Esophagus squamous epithelium (tissue), 5 donors: ENCODE data around the gene SERTM2. TPM values are rescaled to one million over a fixed set of nuclear protein-coding genes. Genes with fewer than 3 reads are reported as not detected.

Experiments
- DNase-seq: peaks from one replicate; lab custom pipeline; 2025; lab: John Stamatoyannopoulos, UW
- H3K27ac ChIP-seq, 4 donors: fragments of 200-600 bp; sonication (generic); one replicate each; pipeline ENCODE4 v1.5.1; 2016 to 2019; ENCODE audit warnings: mild to moderate bottlenecking in 1 of 4
- H3K27me3 ChIP-seq, 4 donors: fragments of 200-600 bp; sonication (generic); 1 replicate in 3 of 4; 2 replicates in 1 of 4; pipeline versions ENCODE4 v1.5.1 to v1.6.0; 2017 to 2021; ENCODE audit warnings: antibody characterized with exemption in 1 of 4
- H3K36me3 ChIP-seq, 3 donors: fragments of 200-600 bp; sonication (generic); one replicate each; pipeline ENCODE4 v1.5.1; 2016 to 2019
- H3K4me1 ChIP-seq, 3 donors: fragments of 200-600 bp; sonication (generic); one replicate each; pipeline ENCODE4 v1.5.1; 2017 to 2019
- H3K4me3 ChIP-seq, 4 donors: fragments of 200-600 bp; sonication (generic); 1 replicate in 3 of 4; 2 replicates in 1 of 4; pipeline ENCODE4 v1.5.1; 2016 to 2019; ENCODE audit warnings: mild to moderate bottlenecking in 2 of 4, moderate library complexity in 1 of 4
- H3K9me3 ChIP-seq, 3 donors: fragments of 200-600 bp; sonication (generic); one replicate each; pipeline ENCODE4 v1.5.1; 2016 to 2019
- CTCF ChIP-seq, 6 experiments: fragments of 450-650 bp in 4 of 6; fragments of 200-600 bp in 2 of 6; sonication (generic) in 2 of 6; IDR thresholded peaks; one replicate each; pipeline ENCODE4 v1.5.1; 2016 to 2019; ENCODE audit warnings: antibody characterized with exemption in 6 of 6, mild to moderate bottlenecking in 4 of 6, moderate library complexity in 4 of 6
- POLR2A ChIP-seq, 4 donors: fragments of 450-650 bp; IDR thresholded peaks; one replicate each; pipeline ENCODE4 v1.6.1; 2017; ENCODE audit warnings: antibody characterized with exemption in 4 of 4, mild to moderate bottlenecking in 4 of 4, moderate library complexity in 3 of 4
- WGBS, 2 donors: methylation state at CpG; one replicate each; pipeline ENCODE4 v1.1.5; 2018; 5-methylcytosine and 5-hydroxymethylcytosine counted together
- intact Hi-C: fragments of 100-400 bp; cut with DNase I; formaldehyde crosslinking; loops from one replicate; pipeline ENCODE4 v1.15.0; 2022
- total RNA-seq, 4 donors: library from RNA; depleted of rRNA; stranded (reverse); fragments of >200 nt; gene quantifications; one replicate each; pipeline ENCODE4 v1.1.0, GENCODE V29; 2016
- donor health status: DM: yes; HTN: yes; CAD: no.

The SERTM2 gene
- total RNA-seq, 4 donors from 2014 or later = not detected

GRCh38 chrX:111567542-111568255, 56.3 kb downstream of the SERTM2 start:
- H3K9me3 ChIP-seq = no peaks in the 10 kb centered on the region
- no peak for DNase-seq
- intact Hi-C loops = no loop called here
- WGBS, 2 donors = 39 to 57% methylated on average over 3 to 6 of the region's 6 CpGs
- TF ChIP-seq CTCF (IDR thresholded peaks at IDR 0.05) (no peak), POLR2A (IDR thresholded peaks at IDR 0.05) (no peak)
- H3K4me1 ChIP-seq = no peaks in the 10 kb centered on the region
- H3K27me3 ChIP-seq = no peaks in the 10 kb centered on the region
- no peaks in the 10 kb centered on the region for H3K36me3 ChIP-seq
- H3K27ac ChIP-seq = no peak overlapping the region
- H3K4me3 ChIP-seq = no peak overlapping the region

GRCh38 chrX:111568354-111568753, 56.9 kb downstream of the SERTM2 start:
- no peaks in the 10 kb centered on the region for H3K4me1 ChIP-seq
- DNase-seq = no peak
- no peak overlapping the region for H3K27ac ChIP-seq
- no peak overlapping the region for H3K4me3 ChIP-seq
- intact Hi-C loops = no loop called here
- no peaks in the 10 kb centered on the region for H3K27me3 ChIP-seq
- H3K9me3 ChIP-seq = no peaks in the 10 kb centered on the region
- 48 to 50% methylated on average over 2 to 3 of the region's 4 CpGs for WGBS, 2 donors
- H3K36me3 ChIP-seq = no peaks in the 10 kb centered on the region
- TF ChIP-seq CTCF (IDR thresholded peaks at IDR 0.05) (no peak), POLR2A (IDR thresholded peaks at IDR 0.05) (no peak)

DNA sequence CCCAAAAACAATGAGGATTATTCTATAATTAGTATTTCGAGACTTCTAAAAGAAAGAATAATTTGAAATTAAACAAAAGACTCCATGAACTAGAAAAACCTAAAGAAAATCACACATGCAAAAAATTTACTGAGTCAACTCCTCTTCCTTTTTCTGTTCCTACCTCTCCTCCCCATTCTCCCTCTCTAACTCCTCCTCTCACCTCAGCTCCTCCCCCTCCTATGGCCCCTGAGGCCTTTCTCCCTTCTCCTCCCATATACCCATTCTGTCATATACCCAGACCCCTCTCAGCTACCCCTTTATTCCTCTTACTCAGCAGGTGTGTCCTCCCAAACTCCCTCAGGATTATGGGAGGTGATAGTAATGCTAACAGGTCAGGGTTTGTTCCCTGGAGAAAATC, 57.4 kb downstream of the SERTM2 start:
- no peak overlapping the region for H3K4me3 ChIP-seq
- TF ChIP-seq POLR2A (IDR thresholded peaks at IDR 0.05) = no peak
- no peak for TF ChIP-seq CTCF (IDR thresholded peaks at IDR 0.05)
- no peak overlapping the region for H3K27ac ChIP-seq
- no peaks in the 10 kb centered on the region for H3K4me1 ChIP-seq
- intact Hi-C loops = no loop called here
- 0 to 29% methylated on average over 1 of the region's 1 CpG for WGBS, 2 donors
- no peaks in the 10 kb centered on the region for H3K9me3 ChIP-seq
- no peak for DNase-seq
- H3K27me3 ChIP-seq = no peaks in the 10 kb centered on the region
- no peaks in the 10 kb centered on the region for H3K36me3 ChIP-seq

Other genes starting within 250 kb of the SERTM2 start
- 1 to 10 TPM in 2 of 4 donors, under 1 TPM in 2; 0.19 to 6.5 (median 3.3) TPM for gene CAPN6, start 241.2 kb upstream of the SERTM2 start, total RNA-seq
- gene DCX, start 99.5 kb upstream of the SERTM2 start, total RNA-seq = under 1 TPM in 2 of 4 donors, not detected in 2; 0.04 to 0.26 TPM
- gene ALG13, start 169.5 kb downstream of the SERTM2 start, total RNA-seq = 10 to 100 TPM; 42.5 to 51.7 (median 43.8) TPM